HEK293T (cell line): Measurements from ENCODE around the gene HIVEP3.

Experiments used
- CTCF ChIA-PET: fragments of 350-600 bp; formaldehyde crosslinking; extraction: SDS; loops from one replicate; lab custom pipeline; 2021; ENCODE audit warnings: antibody characterized with exemption, inconsistent platforms; lab: Yijun Ruan, JAX
- POLR2A ChIA-PET: fragments of 350-600 bp; formaldehyde crosslinking; extraction: SDS; loops from one replicate; lab custom pipeline; 2020; ENCODE audit warnings: antibody characterized with exemption, inconsistent platforms; lab: Yijun Ruan, JAX
- DNase-seq: peaks from one replicate; pipeline ENCODE4 v3.0.0; 2012; ENCODE audit warnings: mixed read lengths; ENCODE audit errors: extremely low spot score
- ARNT ChIP-seq: fragments of 450-650 bp; IDR thresholded peaks from 2 replicates; pipeline ENCODE4 v1.6.1; 2017; ENCODE audit warnings: mild to moderate bottlenecking
- BHLHE40 ChIP-seq: fragments of 450-650 bp; IDR thresholded peaks from 2 replicates; pipeline ENCODE4 v1.6.1; 2016; ENCODE audit warnings: mild to moderate bottlenecking, moderate library complexity, borderline replicate concordance
- CTBP1 ChIP-seq: fragments of 450-650 bp; IDR thresholded peaks from 2 replicates; pipeline ENCODE4 v1.6.1; 2016; ENCODE audit warnings: borderline replicate concordance
- ELF4 ChIP-seq: fragments of 450-650 bp; IDR thresholded peaks from 2 replicates; pipeline ENCODE4 v1.6.1; 2017; ENCODE audit warnings: antibody characterized with exemption
- FOXA1 ChIP-seq: fragments of 450-650 bp; IDR thresholded peaks from 2 replicates; pipeline ENCODE4 v1.6.1; 2016; ENCODE audit warnings: mild to moderate bottlenecking
- FOXK2 ChIP-seq: fragments of 450-650 bp; IDR thresholded peaks from 2 replicates; pipeline ENCODE4 v1.6.1; 2016; ENCODE audit warnings: mild to moderate bottlenecking
- FOXM1 ChIP-seq: fragments of 450-650 bp; IDR thresholded peaks from 2 replicates; pipeline ENCODE4 v1.6.1; 2017; ENCODE audit warnings: mild to moderate bottlenecking, borderline replicate concordance
- HDGF ChIP-seq: fragments of 450-650 bp; IDR thresholded peaks from 2 replicates; pipeline ENCODE4 v1.6.1; 2017; ENCODE audit warnings: antibody characterized with exemption, borderline replicate concordance
- L3MBTL2 ChIP-seq: fragments of 450-650 bp; conservative IDR thresholded peaks from 2 replicates; pipeline ENCODE4 v1.6.1; 2016; ENCODE audit warnings: mild to moderate bottlenecking
- LEF1 ChIP-seq: fragments of 450-650 bp; IDR thresholded peaks from 2 replicates; pipeline ENCODE4 v1.6.1; 2017; ENCODE audit warnings: mild to moderate bottlenecking, borderline replicate concordance
- NFRKB ChIP-seq: fragments of 450-650 bp; IDR thresholded peaks from 2 replicates; pipeline ENCODE4 v1.6.1; 2016; ENCODE audit warnings: mild to moderate bottlenecking, moderate library complexity
- PKNOX1 ChIP-seq: fragments of 450-650 bp; IDR thresholded peaks from 2 replicates; pipeline ENCODE4 v1.6.1; 2016
- SP1 ChIP-seq: fragments of 450-650 bp; IDR thresholded peaks from 2 replicates; pipeline ENCODE4 v1.6.1; 2017
- SUZ12 ChIP-seq: fragments of 450-650 bp; IDR thresholded peaks from 2 replicates; pipeline ENCODE4 v1.6.1; 2016; ENCODE audit warnings: mild to moderate bottlenecking
- TARDBP ChIP-seq: fragments of 450-650 bp; IDR thresholded peaks from 2 replicates; pipeline ENCODE4 v1.6.1; 2016
- ZNF384 ChIP-seq: fragments of 450-650 bp; IDR thresholded peaks from 2 replicates; pipeline ENCODE4 v1.6.1; 2016

HIVEP3 gene

GRCh38 chr1:41711581-41711980 is 207.1 kb downstream of the HIVEP3 start:
- CTCF ChIA-PET, result no interaction called here
- TF ChIP-seq CTBP1 (no peak), SP1 (no peak), HDGF (no peak), TARDBP (no peak), BHLHE40 (no peak), PKNOX1 (no peak), ELF4 (no peak), ZNF384 (no peak), FOXM1 (no peak), FOXA1 (no peak), NFRKB (no peak), ARNT (no peak), LEF1 (no peak), FOXK2 (no peak), L3MBTL2 (no peak), SUZ12 (no peak)
- POLR2A ChIA-PET, result no interaction called here
- no peak for DNase-seq

GRCh38 chr1:41710980-41711379 is 207.7 kb downstream of the HIVEP3 start:
- CTCF ChIA-PET, result no interaction called here

GRCh38 chr1:41709873-41710272 is 208.8 kb downstream of the HIVEP3 start:
- ChIA-PET CTCF (interaction anchor here (1.2 kb wide), 1 partner anchor 46 kb away, joined by 3 read pairs; no protein-coding TSS in a partner anchor), POLR2A (no interaction called here)
- no peak for TF ChIP-seq ARNT
- DNase-seq, result no peak

More at GRCh38 chr1:41710980-41711379, 207.7 kb downstream of the HIVEP3 start:
- DNase-seq, result no peak
- POLR2A ChIA-PET, result no interaction called here
- TF ChIP-seq FOXA1 (no peak), HDGF (no peak), BHLHE40 (no peak), SP1 (no peak), FOXM1 (no peak), CTBP1 (no peak)

- no peak for DNase-seq
- TF ChIP-seq NFRKB (no peak), TARDBP (no peak), PKNOX1 (no peak), FOXA1 (no peak), ARNT (no peak), FOXM1 (no peak), L3MBTL2 (no peak), FOXK2 (no peak), ELF4 (no peak), CTBP1 (no peak), SUZ12 (no peak), BHLHE40 (no peak), LEF1 (no peak), ZNF384 (no peak), SP1 (no peak), HDGF (no peak)
- POLR2A ChIA-PET, result no interaction called here
- CTCF ChIA-PET, result interaction anchor here (1.2 kb wide), 1 partner anchor 46 kb away, joined by 3 read pairs; no protein-coding TSS in a partner anchor
Measured at GRCh38 chr1:41709331-41709730, 209.4 kb downstream of the HIVEP3 start.

- POLR2A ChIA-PET, result no interaction called here
- TF ChIP-seq BHLHE40, result no peak
- TF ChIP-seq CTBP1, result no peak
- no peak for TF ChIP-seq HDGF
- no peak for TF ChIP-seq FOXK2
- TF ChIP-seq L3MBTL2, result no peak
- TF ChIP-seq TARDBP, result no peak
- no peak for TF ChIP-seq FOXM1
- no peak for TF ChIP-seq ZNF384
- no peak for TF ChIP-seq NFRKB
- TF ChIP-seq FOXA1, result no peak
- TF ChIP-seq LEF1, result no peak
- TF ChIP-seq ELF4, result no peak
- TF ChIP-seq SP1, result no peak
- no peak for TF ChIP-seq SUZ12
- no peak for TF ChIP-seq ARNT
- TF ChIP-seq PKNOX1, result no peak
- no peak for DNase-seq
- CTCF ChIA-PET, result no interaction called here
Measured at GRCh38 chr1:41708332-41708731, 210.4 kb downstream of the HIVEP3 start.

GRCh38 chr1:41707793-41708192 is 210.9 kb downstream of the HIVEP3 start:
- TF ChIP-seq FOXM1 (no peak), BHLHE40 (no peak), ZNF384 (no peak), SP1 (no peak), NFRKB (no peak), ELF4 (no peak), SUZ12 (no peak), PKNOX1 (no peak), FOXK2 (no peak), HDGF (no peak), CTBP1 (no peak), ARNT (no peak), TARDBP (no peak), LEF1 (no peak), FOXA1 (no peak), L3MBTL2 (no peak)
- ChIA-PET CTCF (no interaction called here), POLR2A (no interaction called here)
- DNase-seq, result no peak
